Liver (tissue), 3 donors: ENCODE measurements around the gene KAZN.

ENCODE experiments used
- ATF3 ChIP-seq: IDR thresholded peaks from 2 replicates; pipeline ENCODE4 v1.6.1; 2016; ENCODE audit warnings: antibody characterized with exemption
- CTCF ChIP-seq: fragments of 150-350 bp; IDR thresholded peaks from 2 replicates; pipeline ENCODE4 v1.5.1; 2017; ENCODE audit warnings: improper control_type of control experiment, low read depth, low read length; ENCODE audit not compliant: missing input control
- GABPA ChIP-seq, 2 donors: IDR thresholded peaks in 1 of 2; conservative IDR thresholded peaks in 1 of 2; 2 replicates each; pipeline ENCODE4 v1.6.1; 2016; ENCODE audit warnings: antibody characterized with exemption in 2 of 2, mild to moderate bottlenecking in 1 of 2, moderate library complexity in 1 of 2
- HNF4G ChIP-seq: IDR thresholded peaks from 2 replicates; pipeline ENCODE4 v1.6.1; 2016; ENCODE audit warnings: antibody characterized with exemption
- JUND ChIP-seq, 2 donors: IDR thresholded peaks; 2 replicates each; pipeline ENCODE4 v1.6.1; 2016; ENCODE audit warnings: antibody characterized with exemption in 2 of 2
- MAX ChIP-seq: IDR thresholded peaks from 2 replicates; pipeline ENCODE4 v1.6.1; 2016; ENCODE audit warnings: antibody characterized with exemption
- REST ChIP-seq: IDR thresholded peaks from 2 replicates; pipeline ENCODE4 v1.6.1; 2016; ENCODE audit warnings: antibody characterized with exemption, mild to moderate bottlenecking
- TAF1 ChIP-seq: conservative IDR thresholded peaks from 2 replicates; pipeline ENCODE4 v1.6.1; 2016; ENCODE audit warnings: antibody characterized with exemption, mild to moderate bottlenecking
- YY1 ChIP-seq: IDR thresholded peaks from 2 replicates; pipeline ENCODE4 v1.6.1; 2016; ENCODE audit warnings: antibody characterized with exemption, mild to moderate bottlenecking
- donor health status: healthy.
- donor health status: healthy.

- TF ChIP-seq CTCF (no peak), GABPA (IDR thresholded peaks at IDR 0.05 in 1 of 2, conservative IDR thresholded peaks at IDR 0.05 in 1 of 2) (no peak), REST (no peak), TAF1 (no peak), YY1 (no peak), MAX (no peak), JUND (IDR thresholded peaks at IDR 0.05) (no peak), HNF4G (no peak), ATF3 (no peak)
These were observed 246.6 kb downstream of the KAZN start for GRCh38 chr1:14844923-14845617.
